ENCODE data around the gene LTBP1.

DNA sequence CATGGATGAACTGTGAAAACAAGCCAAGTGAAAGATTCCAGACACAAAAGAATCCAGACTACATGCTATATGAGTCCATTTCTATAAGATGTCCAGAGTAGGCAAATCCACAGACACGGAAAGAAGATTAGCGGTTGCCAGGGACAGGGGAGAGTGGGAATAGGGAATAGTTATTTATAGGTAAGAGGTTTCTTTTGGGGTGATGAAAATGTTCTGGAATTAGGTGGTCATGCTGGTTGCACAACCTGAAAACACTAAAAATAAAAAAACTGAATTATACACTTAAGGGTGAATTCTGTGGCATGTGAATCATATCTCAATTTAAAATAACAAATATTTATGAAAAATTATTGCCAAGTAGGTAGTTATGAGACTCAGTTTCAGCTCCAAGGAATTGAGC, 168.4 kb downstream of the LTBP1 start:
- TF ChIP-seq, protein P1, sequence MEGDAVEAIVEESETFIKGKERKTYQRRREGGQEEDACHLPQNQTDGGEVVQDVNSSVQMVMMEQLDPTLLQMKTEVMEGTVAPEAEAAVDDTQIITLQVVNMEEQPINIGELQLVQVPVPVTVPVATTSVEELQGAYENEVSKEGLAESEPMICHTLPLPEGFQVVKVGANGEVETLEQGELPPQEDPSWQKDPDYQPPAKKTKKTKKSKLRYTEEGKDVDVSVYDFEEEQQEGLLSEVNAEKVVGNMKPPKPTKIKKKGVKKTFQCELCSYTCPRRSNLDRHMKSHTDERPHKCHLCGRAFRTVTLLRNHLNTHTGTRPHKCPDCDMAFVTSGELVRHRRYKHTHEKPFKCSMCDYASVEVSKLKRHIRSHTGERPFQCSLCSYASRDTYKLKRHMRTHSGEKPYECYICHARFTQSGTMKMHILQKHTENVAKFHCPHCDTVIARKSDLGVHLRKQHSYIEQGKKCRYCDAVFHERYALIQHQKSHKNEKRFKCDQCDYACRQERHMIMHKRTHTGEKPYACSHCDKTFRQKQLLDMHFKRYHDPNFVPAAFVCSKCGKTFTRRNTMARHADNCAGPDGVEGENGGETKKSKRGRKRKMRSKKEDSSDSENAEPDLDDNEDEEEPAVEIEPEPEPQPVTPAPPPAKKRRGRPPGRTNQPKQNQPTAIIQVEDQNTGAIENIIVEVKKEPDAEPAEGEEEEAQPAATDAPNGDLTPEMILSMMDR (IDR thresholded peaks at IDR 0.05; ENCODE audit: poor library complexity) = no peak
- no peak for TF ChIP-seq EZH2 (IDR thresholded peaks at IDR 0.05; ENCODE audit: borderline replicate concordance)
- no peak for TF ChIP-seq EZH2phosphoT487 (IDR thresholded peaks at IDR 0.05; ENCODE audit: low read depth, severe bottlenecking, unreplicated experiment)

All from hepatocyte (in vitro differentiated cells).